RCC 7860 (cell line): ENCODE measurements around the gene TFR2.
A peak's percentile ranks its signal among the peaks of the same experiment; 100 is the strongest.

Source experiments
- DNase-seq: peaks from one replicate; pipeline ENCODE4 v3.0.0-alpha.2; 2015; ENCODE audit warnings: low spot score
- FAIRE-seq: peaks from 2 replicates; lab custom pipeline; 2012; peaks lifted over from hg19 to GRCh38; lab: Jason Lieb, UNC

Gene TFR2

GRCh38 chr7:100654908-100655831 is 13.8 kb upstream of the TFR2 start:
- FAIRE-seq (no peak), DNase-seq (no peak)

GRCh38 chr7:100649826-100650565 is 8.6 kb upstream of the TFR2 start:
- FAIRE-seq (no peak), DNase-seq (no peak)

GRCh38 chr7:100642534-100642907 is 1.2 kb upstream of the TFR2 start:
- FAIRE-seq (no peak), DNase-seq (no peak)

- FAIRE-seq (no peak), DNase-seq (no peak)
Observed at GRCh38 chr7:100641860-100642533, 645 bp upstream of the TFR2 start.

- FAIRE-seq (no peak), DNase-seq (no peak)
Observed at GRCh38 chr7:100640517-100641440, 573 bp downstream of the TFR2 start.

GRCh38 chr7:100639995-100640516 is 1.3 kb downstream of the TFR2 start:
- FAIRE-seq (no peak), DNase-seq (no peak)

GRCh38 chr7:100632951-100633717 is 8.2 kb downstream of the TFR2 start:
- DNase-seq (no peak), FAIRE-seq (no peak)

- no peak for FAIRE-seq
Observed at GRCh38 chr7:100630066-100630465, 11.3 kb downstream of the TFR2 start.

GRCh38 chr7:100629117-100629716 is 12.1 kb downstream of the TFR2 start:
- FAIRE-seq, result no peak
- DNase-seq, result no peak

More at GRCh38 chr7:100630066-100630465, 11.3 kb downstream of the TFR2 start:
- DNase-seq, result no peak

- DNase-seq (no peak), FAIRE-seq (no peak)
Observed at GRCh38 chr7:100627238-100627549, 14.2 kb downstream of the TFR2 start.

GRCh38 chr7:100626530-100627237 is 14.7 kb downstream of the TFR2 start:
- DNase-seq, result peak; percentile 25
- FAIRE-seq, result no peak

GRCh38 chr7:100626055-100626454 is 15.3 kb downstream of the TFR2 start:
- FAIRE-seq (no peak), DNase-seq (no peak)

GRCh38 chr7:100623951-100624824 is 17.2 kb downstream of the TFR2 start:
- DNase-seq (no peak), FAIRE-seq (no peak)

GRCh38 chr7:100621554-100621953 is 19.8 kb downstream of the TFR2 start:
- DNase-seq, result no peak
- no peak for FAIRE-seq

GRCh38 chr7:100620804-100621203 is 20.5 kb downstream of the TFR2 start:
- FAIRE-seq, result no peak
- no peak for DNase-seq

- FAIRE-seq, result no peak
- DNase-seq, result no peak
Observed at GRCh38 chr7:100620239-100620638, 21.1 kb downstream of the TFR2 start.

GRCh38 chr7:100614308-100614861 is 27.0 kb downstream of the TFR2 start:
- FAIRE-seq (no peak), DNase-seq (peak; percentile 10)
